Esophagus muscularis mucosa (tissue), 3 donors: ENCODE data around the gene ATN1.

Experiments
- CTCF ChIP-seq, 3 experiments: fragments of 200-600 bp in 2 of 3; fragments of 450-650 bp in 1 of 3; sonication (generic) in 2 of 3; IDR thresholded peaks; one replicate each; pipeline ENCODE4 v1.5.1; 2017 to 2019; ENCODE audit warnings: antibody characterized with exemption in 3 of 3, mild to moderate bottlenecking in 2 of 3, moderate library complexity in 1 of 3
- POLR2A ChIP-seq: fragments of 450-650 bp; IDR thresholded peaks from one replicate; pipeline ENCODE4 v1.6.1; 2017; ENCODE audit warnings: antibody characterized with exemption, moderate library complexity, mild to moderate bottlenecking, low read depth
- POLR2AphosphoS5 ChIP-seq, 2 donors: sonication (generic); formaldehyde crosslinking; IDR thresholded peaks; one replicate each; pipeline ENCODE4 v1.6.1; 2017; ENCODE audit warnings: antibody characterized with exemption in 2 of 2

DNA sequence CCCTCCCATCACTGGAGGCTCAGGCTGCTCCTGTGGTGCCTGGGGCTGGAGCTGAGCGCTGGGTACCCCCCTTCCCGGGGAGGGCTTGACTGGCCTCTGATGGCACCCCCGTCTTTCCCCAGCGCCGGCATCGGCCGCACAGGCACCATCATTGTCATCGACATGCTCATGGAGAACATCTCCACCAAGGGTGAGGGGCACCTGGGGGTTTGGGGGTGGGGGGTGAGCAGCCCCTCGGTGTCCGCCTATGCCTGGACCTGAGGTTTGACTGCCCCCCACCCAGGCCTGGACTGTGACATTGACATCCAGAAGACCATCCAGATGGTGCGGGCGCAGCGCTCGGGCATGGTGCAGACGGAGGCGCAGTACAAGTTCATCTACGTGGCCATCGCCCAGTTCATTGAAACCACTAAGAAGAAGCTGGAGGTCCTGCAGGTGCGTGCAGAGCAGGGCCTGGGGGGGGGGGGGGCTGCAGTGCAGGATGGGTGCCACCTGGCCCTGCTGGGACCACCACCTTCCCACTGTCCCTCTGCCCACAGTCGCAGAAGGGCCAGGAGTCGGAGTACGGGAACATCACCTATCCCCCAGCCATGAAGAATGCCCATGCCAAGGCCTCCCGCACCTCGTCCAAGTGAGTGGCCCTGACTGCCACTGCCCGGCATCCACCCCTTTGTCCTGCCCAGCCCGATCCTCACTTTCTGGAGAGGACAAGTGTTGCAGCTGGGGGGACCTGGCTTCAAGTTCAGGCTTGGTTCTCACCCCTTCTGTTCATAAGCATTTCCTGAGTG is 32.2 kb downstream of the ATN1 start:
- TF ChIP-seq POLR2AphosphoS5 (IDR thresholded peaks at IDR 0.05) (no peak), POLR2A (no peak), CTCF (IDR thresholded peaks at IDR 0.05) (no peak)
